Omental fat pad (tissue), 4 donors: ENCODE measurements around the gene ARHGAP27. TPM values are rescaled to one million over a fixed set of nuclear protein-coding genes. Genes with fewer than 3 reads are reported as not detected.
A peak's percentile ranks its signal among the peaks of the same experiment; 100 is the strongest.
"Not testable (repeated sequence)": the region's sequence is repeated elsewhere in the genome, so short reads cannot be mapped to it uniquely, and the experiment has no call there.

Experiments
- ATAC-seq: fragments of 150-250 bp; one replicate; pipeline ENCODE4 v1.9.1; 2016; ENCODE audit warnings: mild to moderate bottlenecking, moderate library complexity; ENCODE audit not compliant: low FRiP score
- DNase-seq: peaks from one replicate; pipeline ENCODE4 v3.0.0-alpha.2; 2019; ENCODE audit warnings: low spot score
- total RNA-seq, 4 donors: library from RNA; depleted of rRNA; stranded (reverse); fragments of >200 nt; gene quantifications; one replicate each; pipeline ENCODE4 v1.1.0, GENCODE V29; 2016
- TF ChIP-seq, protein P1 (sequence below), 3 donors: fragments of 450-650 bp; IDR thresholded peaks; one replicate each; pipeline ENCODE4 v1.5.1; 2016 to 2017; ENCODE audit warnings: antibody characterized with exemption in 3 of 3, mild to moderate bottlenecking in 3 of 3, moderate library complexity in 2 of 3

ARHGAP27 gene
- total RNA-seq, 4 donors from 2014 or later = 13.4 to 52.5 (median 23.7) TPM

GRCh38 chr17:45451131-45451530 is 18.5 kb upstream of the ARHGAP27 start:
- no peak for ATAC-seq
- DNase-seq = no peak
- TF ChIP-seq, protein P1, sequence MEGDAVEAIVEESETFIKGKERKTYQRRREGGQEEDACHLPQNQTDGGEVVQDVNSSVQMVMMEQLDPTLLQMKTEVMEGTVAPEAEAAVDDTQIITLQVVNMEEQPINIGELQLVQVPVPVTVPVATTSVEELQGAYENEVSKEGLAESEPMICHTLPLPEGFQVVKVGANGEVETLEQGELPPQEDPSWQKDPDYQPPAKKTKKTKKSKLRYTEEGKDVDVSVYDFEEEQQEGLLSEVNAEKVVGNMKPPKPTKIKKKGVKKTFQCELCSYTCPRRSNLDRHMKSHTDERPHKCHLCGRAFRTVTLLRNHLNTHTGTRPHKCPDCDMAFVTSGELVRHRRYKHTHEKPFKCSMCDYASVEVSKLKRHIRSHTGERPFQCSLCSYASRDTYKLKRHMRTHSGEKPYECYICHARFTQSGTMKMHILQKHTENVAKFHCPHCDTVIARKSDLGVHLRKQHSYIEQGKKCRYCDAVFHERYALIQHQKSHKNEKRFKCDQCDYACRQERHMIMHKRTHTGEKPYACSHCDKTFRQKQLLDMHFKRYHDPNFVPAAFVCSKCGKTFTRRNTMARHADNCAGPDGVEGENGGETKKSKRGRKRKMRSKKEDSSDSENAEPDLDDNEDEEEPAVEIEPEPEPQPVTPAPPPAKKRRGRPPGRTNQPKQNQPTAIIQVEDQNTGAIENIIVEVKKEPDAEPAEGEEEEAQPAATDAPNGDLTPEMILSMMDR (IDR thresholded peaks at IDR 0.05) = no peak

DNA sequence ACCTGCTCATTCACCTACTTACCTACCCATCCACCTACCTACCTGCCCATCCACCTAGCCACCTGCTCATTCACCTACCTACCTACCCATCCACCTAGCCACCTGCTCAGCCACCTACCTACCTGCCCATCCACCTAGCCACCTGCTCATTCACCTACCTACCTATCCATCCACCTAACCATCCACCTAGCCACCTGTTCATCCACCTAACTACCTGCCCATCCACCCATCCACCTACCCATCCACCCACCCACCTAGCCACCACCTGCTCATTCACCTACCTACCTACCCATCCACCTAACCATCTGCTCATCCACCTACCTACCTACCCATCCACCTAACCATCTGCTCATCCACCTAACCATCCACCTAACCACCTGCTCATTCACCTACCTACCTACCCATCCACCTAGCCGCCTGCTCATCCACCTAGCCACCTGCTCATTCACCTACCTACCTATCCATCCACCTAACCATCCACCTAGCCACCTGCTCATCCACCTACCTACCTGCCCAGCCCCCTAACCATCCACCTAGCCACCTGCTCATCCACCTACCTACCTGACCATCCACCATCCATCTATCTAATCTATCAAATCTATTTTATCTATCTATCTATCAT is 17.1 kb upstream of the ARHGAP27 start:
- ATAC-seq, DNase-seq: not testable (repeated sequence)

- not testable (repeated sequence) for DNase-seq, ATAC-seq
Measured at GRCh38 chr17:45449260-45449659, 16.6 kb upstream of the ARHGAP27 start.

- not testable (repeated sequence) for ATAC-seq, DNase-seq
Measured at GRCh38 chr17:45448483-45448882, 15.8 kb upstream of the ARHGAP27 start.

- not testable (repeated sequence) for ATAC-seq, DNase-seq
Measured at GRCh38 chr17:45448066-45448465, 15.4 kb upstream of the ARHGAP27 start.

DNA sequence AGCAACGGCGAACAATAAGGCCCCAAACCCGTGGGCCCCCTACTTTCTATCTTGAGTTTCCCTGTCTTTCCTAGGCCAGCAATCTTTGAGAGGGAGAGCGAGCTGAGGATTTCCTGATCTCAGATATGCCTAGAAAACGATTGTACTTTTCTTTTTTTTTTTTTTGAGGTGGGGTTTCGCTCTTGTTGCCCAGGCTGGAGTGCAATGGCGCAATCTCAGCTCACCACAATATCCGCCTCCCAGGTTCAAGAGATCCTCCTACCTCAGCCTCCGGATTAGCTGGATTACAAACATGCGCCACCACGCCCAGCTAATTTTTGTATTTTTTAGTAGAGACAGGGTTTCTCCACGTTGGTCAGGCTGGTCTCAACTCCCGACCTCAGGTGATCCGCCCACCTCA is 15.0 kb upstream of the ARHGAP27 start:
- not testable (repeated sequence) for DNase-seq, ATAC-seq

DNA sequence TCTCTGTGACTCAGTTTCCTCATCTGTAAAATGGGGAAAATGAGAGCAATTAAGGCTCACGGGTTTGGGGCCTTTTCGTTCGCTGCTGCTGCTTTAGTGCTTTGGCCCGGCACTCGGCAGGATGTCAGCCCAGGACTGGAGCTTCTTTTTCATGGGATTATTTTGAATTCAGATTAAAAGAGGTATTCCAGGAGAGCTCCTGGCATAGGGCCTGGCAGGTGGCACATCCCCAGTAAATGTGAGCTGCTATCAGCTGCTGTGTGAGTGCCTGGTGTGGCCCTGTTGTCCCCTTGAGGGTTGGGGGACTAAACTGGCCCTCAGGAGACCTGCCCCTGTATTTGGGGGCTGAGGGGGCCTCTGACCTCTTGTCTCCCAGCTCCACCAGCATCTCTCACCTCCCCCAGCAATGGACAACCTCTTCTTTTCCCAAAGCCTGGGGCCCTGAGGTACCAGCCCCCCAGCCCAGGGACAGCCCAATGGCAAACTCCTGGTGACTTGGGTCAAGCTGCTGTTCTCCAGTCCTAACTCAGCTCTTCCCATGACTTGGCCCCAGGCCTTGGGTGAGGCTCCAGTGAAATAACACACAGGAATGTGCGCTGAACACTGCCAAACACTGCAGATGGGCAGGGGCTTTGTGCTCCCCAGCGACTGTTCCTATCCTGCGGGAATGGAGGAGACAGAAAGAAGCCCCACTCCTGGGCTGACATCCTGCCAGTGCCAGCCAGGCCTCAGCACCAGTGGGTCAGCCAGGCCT is 14.4 kb upstream of the ARHGAP27 start:
- DNase-seq = not testable (repeated sequence)
- peak; percentile 44 for ATAC-seq

- not testable (repeated sequence) for DNase-seq
Measured at GRCh38 chr17:45445901-45446743, 13.5 kb upstream of the ARHGAP27 start.

DNA sequence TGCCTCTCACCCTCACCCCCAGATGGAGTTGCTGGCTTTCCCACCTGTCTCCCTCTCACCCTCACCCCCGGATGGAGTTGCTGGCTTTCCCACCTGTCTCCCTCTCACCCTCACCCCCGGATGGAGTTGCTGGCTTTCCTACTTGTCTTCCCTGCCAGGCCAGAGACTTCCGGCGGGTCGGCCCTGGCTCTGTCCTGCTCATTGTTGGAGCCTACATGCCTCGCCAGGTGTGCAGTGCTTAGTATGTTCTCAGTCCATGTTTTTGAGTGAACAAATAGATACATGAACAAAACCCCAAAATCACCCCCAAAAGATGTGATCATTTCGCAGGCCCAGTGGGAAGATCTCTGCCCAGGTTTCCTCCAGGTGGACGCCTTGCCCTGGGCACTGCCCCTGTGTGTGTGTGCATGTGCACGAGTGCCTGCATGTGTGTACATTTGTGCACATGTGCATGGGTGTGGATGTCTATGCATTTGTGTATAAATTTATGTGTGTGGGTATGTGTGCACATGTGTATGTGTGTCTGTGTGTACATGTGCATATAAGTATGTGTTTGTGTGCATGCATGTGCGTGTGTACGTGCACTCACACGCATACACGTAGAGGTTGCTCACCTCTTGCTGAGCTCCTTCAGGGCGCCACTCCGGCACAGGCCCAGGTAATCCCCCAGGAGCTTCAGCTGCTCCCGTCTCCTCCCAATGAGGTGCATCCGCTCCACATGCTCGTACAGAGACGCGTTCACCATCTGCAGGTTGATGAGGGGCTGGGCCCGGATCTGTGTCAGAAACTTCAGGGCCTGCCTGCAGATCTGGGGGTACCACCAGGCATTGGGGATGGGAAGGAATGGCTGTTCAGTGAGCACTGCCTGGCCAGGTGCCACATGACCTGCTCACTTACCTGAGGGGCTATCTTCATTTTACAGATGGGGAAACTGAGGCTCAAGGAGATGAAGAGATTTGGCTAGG is 12.5 kb upstream of the ARHGAP27 start:
- not testable (repeated sequence) for DNase-seq, ATAC-seq

More at GRCh38 chr17:45445901-45446743, 13.5 kb upstream of the ARHGAP27 start:
- ATAC-seq = peak; percentile 74

GRCh38 chr17:45444301-45444700 is 11.6 kb upstream of the ARHGAP27 start:
- not testable (repeated sequence) for DNase-seq, ATAC-seq

DNA sequence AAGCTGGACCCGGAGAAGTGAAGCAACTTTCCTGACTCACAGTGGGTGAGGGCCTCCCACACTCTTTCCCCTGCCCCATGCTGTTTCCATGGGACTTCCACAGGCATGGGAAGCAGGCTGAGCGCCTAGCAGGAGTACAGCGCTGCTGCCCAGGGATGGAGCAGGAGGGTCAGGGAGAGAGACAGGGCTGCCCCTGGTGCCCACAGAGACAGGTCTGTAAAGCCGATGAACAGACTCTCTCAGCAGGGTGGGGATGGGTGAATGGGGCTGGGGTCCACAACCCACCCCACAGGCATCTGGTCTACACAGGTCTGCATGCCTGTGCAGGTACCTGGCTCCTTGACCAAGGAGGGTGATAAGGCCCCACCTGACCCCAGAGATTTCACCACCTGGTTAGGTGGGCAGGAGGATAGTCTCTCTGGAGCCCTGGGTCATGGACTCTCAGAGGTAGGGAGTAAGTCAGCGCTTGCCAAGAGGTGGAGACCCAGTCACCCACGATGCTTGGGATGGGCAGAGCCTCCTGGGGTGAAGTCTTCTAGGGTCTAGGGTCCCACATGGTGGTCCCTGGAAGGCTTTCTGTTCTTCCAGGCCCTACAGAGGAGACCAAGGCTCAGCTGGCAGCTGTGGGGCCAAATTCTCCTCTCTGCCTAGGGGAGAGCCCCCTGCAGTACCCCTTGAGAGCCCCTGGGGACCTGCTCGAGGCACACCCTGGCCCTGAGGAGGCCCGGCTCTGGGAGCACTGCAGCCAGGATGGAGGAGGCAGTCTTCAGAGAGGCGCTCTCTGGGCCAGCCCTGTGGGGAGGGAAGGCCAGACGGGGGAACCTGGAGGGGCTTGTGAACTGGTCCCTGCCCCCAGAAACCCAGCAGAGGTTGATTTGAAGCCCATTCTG is 10.9 kb upstream of the ARHGAP27 start:
- ATAC-seq, DNase-seq: not testable (repeated sequence)
